AG09319 (cell line): ENCODE measurements around the gene NTHL1.

ENCODE experiments used
- DNase-seq: peaks from one replicate; pipeline ENCODE4 v3.0.0-alpha.2; 2010; ENCODE audit warnings: low read depth; ENCODE audit errors: extremely low read depth
- TF ChIP-seq, protein P1 (sequence below): IDR thresholded peaks from 2 replicates; pipeline ENCODE4 v1.5.1; 2011; ENCODE audit warnings: low read depth, mild to moderate bottlenecking, inconsistent platforms, low read length, moderate library complexity

Gene NTHL1

DNA sequence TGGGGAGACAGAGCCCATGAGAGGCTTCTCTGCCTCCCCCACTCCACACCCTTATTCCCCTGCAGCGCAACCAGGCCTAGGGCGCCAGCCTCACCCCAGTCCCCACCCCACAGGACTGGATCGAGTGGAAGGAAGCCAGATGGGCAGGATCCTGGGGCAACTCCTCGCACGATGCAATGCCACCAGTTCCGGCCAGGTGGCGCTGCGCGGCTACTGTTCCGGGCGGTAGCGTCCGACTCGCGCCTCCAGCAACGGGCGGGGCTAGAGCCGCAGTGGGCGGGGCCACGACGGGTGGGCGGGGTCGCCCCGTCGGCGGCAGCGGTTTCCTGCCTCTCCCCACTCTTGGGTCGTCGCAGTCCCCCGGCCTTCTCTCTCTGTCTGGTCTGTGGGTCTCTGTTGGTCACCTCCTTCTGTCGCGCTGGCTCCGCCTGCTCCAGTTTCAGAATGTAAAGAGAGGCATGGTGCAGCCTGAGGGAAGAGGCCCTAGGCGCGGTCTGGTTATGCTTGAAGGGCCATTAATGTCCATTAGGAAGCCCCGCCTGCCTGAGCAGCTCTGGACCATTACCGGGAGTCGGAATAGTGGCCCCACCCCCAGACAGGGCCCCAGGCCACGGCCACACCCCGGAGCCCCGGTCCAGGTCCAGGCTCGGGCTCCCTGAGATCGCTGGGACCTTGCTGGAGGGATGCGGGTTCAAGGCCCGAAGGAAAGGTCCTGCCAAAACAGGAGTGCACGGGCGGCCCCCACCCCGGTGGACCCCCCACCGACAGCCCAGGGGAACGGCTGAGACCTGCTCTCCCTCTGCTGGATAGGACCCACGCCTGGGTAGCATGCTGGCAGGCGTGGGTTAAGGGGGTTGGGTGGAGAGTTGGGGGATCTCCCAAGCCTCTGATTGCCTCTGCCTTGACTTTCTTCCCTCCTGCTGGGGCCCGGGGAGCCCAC lies 24.3 kb downstream of the NTHL1 start:
- TF ChIP-seq, protein P1, sequence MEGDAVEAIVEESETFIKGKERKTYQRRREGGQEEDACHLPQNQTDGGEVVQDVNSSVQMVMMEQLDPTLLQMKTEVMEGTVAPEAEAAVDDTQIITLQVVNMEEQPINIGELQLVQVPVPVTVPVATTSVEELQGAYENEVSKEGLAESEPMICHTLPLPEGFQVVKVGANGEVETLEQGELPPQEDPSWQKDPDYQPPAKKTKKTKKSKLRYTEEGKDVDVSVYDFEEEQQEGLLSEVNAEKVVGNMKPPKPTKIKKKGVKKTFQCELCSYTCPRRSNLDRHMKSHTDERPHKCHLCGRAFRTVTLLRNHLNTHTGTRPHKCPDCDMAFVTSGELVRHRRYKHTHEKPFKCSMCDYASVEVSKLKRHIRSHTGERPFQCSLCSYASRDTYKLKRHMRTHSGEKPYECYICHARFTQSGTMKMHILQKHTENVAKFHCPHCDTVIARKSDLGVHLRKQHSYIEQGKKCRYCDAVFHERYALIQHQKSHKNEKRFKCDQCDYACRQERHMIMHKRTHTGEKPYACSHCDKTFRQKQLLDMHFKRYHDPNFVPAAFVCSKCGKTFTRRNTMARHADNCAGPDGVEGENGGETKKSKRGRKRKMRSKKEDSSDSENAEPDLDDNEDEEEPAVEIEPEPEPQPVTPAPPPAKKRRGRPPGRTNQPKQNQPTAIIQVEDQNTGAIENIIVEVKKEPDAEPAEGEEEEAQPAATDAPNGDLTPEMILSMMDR: peak; percentile 84
- peak; percentile 65 for DNase-seq

DNA sequence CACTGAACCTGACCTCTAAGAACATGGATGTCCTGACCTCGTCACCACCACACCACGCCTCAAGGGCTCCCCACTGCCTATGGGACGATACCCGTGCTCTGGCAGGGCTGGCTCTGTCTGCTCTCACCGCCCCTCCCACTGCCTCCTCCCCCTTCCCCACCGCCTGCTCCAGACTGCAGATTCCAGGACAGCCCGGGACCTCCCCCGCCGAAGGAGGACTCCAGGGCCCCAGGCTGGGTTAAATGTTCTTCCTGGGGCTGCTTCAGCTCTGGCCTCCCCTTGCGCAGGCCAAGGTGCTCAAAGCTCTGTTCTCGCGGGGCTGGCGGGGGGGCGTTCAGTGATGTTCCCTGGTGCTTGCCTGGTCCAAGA lies 24.9 kb downstream of the NTHL1 start:
- no peak for DNase-seq
- TF ChIP-seq, protein P1: no peak

DNA sequence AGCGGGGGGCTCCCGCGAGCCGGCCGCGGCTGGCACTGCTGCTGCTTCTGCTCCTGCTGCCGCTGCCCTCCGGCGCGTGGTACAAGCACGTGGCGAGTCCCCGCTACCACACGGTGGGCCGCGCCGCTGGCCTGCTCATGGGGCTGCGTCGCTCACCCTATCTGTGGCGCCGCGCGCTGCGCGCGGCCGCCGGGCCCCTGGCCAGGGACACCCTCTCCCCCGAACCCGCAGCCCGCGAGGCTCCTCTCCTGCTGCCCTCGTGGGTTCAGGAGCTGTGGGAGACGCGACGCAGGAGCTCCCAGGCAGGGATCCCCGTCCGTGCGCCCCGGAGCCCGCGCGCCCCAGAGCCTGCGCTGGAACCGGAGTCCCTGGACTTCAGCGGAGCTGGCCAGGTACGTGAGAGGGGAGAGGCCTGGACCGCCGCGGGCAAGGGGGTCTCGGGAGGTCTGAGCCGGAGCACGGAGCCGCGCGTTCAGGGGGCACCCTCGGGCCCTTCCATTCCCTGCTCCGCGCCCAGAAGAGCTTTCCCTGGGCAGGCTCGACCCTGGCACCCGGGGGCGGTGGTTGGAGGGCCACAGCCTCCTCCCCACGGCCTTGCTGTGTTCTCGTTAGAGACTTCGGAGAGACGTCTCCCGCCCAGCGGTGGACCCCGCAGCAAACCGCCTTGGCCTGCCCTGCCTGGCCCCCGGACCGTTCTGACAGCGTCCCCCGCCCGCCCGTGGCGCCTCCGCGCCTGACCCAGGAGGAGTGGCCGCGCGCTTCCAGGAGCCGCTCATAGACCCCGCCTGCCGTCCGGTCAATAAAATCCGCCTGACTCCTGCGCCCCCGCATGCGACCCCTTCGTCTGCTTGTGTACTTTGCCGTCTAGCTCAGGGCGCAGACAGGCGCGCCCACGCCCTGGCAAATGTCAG lies 27.5 kb downstream of the NTHL1 start:
- DNase-seq: no peak
- TF ChIP-seq, protein P1: no peak

DNA sequence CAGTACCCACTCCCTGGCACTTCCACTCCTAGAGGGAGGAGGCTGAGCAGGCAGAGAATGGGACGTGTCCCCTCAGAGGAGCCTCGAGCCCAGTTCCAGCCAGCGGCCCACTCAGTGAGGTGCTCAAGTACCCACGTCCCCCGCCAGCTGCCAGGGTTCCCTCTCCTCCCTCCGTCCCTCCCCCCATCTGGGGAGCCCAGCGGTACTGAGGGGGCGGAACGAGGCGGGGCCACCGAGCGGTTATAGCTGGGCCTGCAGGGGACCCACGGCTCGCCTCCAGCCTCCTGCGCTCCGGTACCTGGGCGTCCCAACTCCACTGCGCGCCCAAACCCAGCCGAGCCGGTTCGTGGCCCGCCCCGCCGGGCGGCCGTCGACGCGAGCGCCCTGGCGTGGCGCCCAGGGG lies 28.1 kb downstream of the NTHL1 start, which contains the start of gene NPW:
Gene NPW (plus strand): TSS at position 268 of the 403 bp plus-strand sequence.
- TF ChIP-seq, protein P1: no peak
- no peak for DNase-seq

DNA sequence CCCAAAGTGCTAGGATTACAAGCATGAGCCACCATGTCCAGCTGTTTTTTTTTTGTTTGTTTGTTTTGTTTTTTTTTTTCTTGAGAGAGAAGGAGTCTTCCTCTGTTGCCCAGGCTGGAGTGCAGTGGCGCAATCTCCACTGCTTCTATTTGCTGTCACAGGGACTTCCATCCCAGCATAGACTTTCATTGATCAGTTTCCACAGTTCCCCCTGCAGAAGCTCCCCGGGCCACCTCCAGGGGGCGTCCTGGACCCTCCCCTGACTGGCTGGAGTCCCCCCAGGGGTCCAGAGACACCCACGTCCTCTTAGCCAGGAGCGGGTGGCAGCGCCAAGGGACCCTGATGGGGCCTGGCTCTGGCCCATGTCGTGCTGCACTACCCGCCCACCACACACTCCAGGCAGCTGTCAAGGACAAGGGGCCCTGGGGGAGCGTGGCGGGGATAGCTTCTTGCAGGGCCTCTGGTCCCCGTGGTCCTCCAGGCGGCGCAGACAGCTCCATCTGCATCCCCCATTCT lies 31.2 kb downstream of the NTHL1 start:
- no peak for DNase-seq
- TF ChIP-seq, protein P1: peak; percentile 46

DNA sequence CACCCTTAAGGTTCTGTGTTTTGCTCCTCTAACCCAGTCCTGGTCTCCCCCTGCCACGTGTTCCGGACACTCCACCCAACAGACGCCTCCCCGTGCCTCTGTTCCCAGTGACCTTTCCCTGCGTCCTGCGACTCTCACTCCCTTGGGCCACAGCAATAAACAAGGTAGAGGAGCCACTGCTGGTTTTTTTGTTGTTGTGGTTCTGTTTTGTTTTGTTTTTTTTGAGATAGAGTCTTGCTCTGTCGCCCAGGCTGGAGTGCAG lies 31.8 kb downstream of the NTHL1 start:
- TF ChIP-seq, protein P1: no peak
- DNase-seq: no peak
